NCI-H1092 (cell line): Measurements from ENCODE around the gene CCDC175.

ENCODE experiments used
- DNase-seq: peaks from one replicate; lab custom pipeline; 2025; lab: John Stamatoyannopoulos, UW

CCDC175 gene

GRCh38 chr14:59481871-59482540 is 94.6 kb downstream of the CCDC175 start:
- no peak for DNase-seq

GRCh38 chr14:59481407-59481806 is 95.2 kb downstream of the CCDC175 start:
- DNase-seq, result no peak

- no peak for DNase-seq
Measured at GRCh38 chr14:59480166-59480565, 96.4 kb downstream of the CCDC175 start.

GRCh38 chr14:59478540-59478939 is 98.1 kb downstream of the CCDC175 start:
- no peak for DNase-seq

- DNase-seq, result no peak
Measured at GRCh38 chr14:59475709-59476108, 100.9 kb downstream of the CCDC175 start.

- no peak for DNase-seq
Measured at GRCh38 chr14:59474172-59474571, 102.4 kb downstream of the CCDC175 start.

- peak; percentile 45 for DNase-seq
Measured at GRCh38 chr14:59465316-59466135, 111.1 kb downstream of the CCDC175 start, which contains the start of gene GPR135. Gene GPR135 (minus strand): TSS chr14:59465380. CDS start chr14:59465226, 154 bp downstream.

- peak; percentile 62 for DNase-seq
Measured at GRCh38 chr14:59464486-59465315, 111.9 kb downstream of the CCDC175 start.

GRCh38 chr14:59463787-59464485 is 112.7 kb downstream of the CCDC175 start:
- no peak for DNase-seq

- DNase-seq, result no peak
Measured at GRCh38 chr14:59461891-59462290, 114.7 kb downstream of the CCDC175 start.

- DNase-seq, result no peak
Measured at GRCh38 chr14:59460378-59460777, 116.2 kb downstream of the CCDC175 start.

GRCh38 chr14:59458486-59458885 is 118.1 kb downstream of the CCDC175 start:
- no peak for DNase-seq

- no peak for DNase-seq
Measured at GRCh38 chr14:59455411-59455810, 121.2 kb downstream of the CCDC175 start.
